Endothelial cell (in vitro differentiated cells): Measurements from ENCODE around the gene TIGD1. TPM values are rescaled to one million over a fixed set of nuclear protein-coding genes. Genes with fewer than 3 reads are reported as not detected.
"Not testable (repeated sequence)": the region's sequence is repeated elsewhere in the genome, so short reads cannot be mapped to it uniquely, and the experiment has no call there.

Experiments used
- DNase-seq: peaks from one replicate; pipeline ENCODE4 v3.0.0; 2021; ENCODE audit warnings: low spot score
- H3K27ac Mint-ChIP-seq: one replicate; pipeline ENCODE4 v1.8.0; 2021; ENCODE audit warnings: mixed read lengths, inconsistent platforms; ENCODE audit not compliant: unreplicated experiment
- H3K27me3 Mint-ChIP-seq: one replicate; pipeline ENCODE4 v1.8.0; 2021; ENCODE audit warnings: mild to moderate bottlenecking, moderate library complexity, mixed read lengths, inconsistent platforms; ENCODE audit not compliant: unreplicated experiment
- H3K36me3 Mint-ChIP-seq: one replicate; pipeline ENCODE4 v1.8.0; 2021; ENCODE audit warnings: mild to moderate bottlenecking, low read depth, mixed read lengths, inconsistent platforms; ENCODE audit not compliant: unreplicated experiment
- H3K4me1 Mint-ChIP-seq: one replicate; pipeline ENCODE4 v1.8.0; 2021; ENCODE audit warnings: mild to moderate bottlenecking, mixed read lengths, inconsistent platforms; ENCODE audit not compliant: unreplicated experiment
- H3K4me3 Mint-ChIP-seq: one replicate; pipeline ENCODE4 v1.8.0; 2021; ENCODE audit warnings: mild to moderate bottlenecking, mixed read lengths, inconsistent platforms; ENCODE audit not compliant: unreplicated experiment
- H3K9me3 Mint-ChIP-seq: one replicate; pipeline ENCODE4 v1.8.0; 2021; ENCODE audit warnings: mixed read lengths, inconsistent platforms; ENCODE audit not compliant: unreplicated experiment
- total RNA-seq: library from RNA; stranded (reverse); fragmentation: NEBNext Ultra II Directional; extraction: Animal tissue kit (Norgen Biotek cat#: 25700); gene quantifications from one replicate; pipeline ENCODE4 v1.2.1, GENCODE V29; 2021; ENCODE audit not compliant: unreplicated experiment
- TF ChIP-seq, protein P1 (sequence below): fragments of 200-600 bp; sonication (generic); IDR thresholded peaks from one replicate; pipeline ENCODE4 v1.5.0; 2021; ENCODE audit warnings: antibody characterized with exemption; ENCODE audit not compliant: unreplicated experiment

Gene TIGD1
- total RNA-seq, 1 donor from 2014 or later: 3.7 TPM

DNA sequence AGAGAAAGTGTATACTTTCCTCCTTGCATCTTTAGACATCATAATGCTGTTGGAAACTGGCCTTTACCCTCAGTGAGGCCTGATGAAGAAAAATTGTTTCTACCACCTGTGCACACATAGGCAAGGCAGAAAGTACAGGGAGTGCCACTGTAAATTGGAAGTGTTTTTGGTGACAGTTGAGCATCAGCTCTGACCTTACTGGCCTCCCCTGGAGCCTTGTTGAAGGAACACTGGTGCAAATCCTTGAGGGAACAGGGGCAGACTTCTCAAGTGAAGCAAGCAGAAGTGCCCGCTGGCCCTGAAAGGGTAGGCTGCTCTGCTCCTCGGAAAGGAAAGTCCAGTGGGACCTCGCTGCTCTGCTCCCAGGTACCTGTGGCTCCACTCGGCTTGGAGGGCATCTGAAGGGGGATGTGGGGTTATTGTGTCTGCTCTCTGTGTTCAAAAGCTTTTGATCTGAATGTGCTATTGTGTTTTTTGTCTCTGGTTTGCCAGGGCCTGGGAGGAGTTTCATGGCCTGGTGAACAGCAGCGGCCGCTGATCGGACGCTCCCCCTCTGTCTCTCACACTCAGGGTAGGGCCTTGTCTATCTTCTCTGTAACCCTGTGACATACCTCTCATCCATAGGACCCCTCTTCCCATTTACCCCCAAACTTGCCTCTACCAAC lies 23.5 kb upstream of the TIGD1 start:
- Mint-ChIP-seq H3K36me3 (peaks cover 22% of the 10 kb centered on the region), H3K4me1 (no peaks in the 10 kb centered on the region), H3K27me3 (peaks cover 4% of the 10 kb centered on the region), H3K9me3 (no peaks in the 10 kb centered on the region), H3K27ac (no peak overlapping the region), H3K4me3 (no peak overlapping the region)
- DNase-seq: no peak
- TF ChIP-seq, protein P1, sequence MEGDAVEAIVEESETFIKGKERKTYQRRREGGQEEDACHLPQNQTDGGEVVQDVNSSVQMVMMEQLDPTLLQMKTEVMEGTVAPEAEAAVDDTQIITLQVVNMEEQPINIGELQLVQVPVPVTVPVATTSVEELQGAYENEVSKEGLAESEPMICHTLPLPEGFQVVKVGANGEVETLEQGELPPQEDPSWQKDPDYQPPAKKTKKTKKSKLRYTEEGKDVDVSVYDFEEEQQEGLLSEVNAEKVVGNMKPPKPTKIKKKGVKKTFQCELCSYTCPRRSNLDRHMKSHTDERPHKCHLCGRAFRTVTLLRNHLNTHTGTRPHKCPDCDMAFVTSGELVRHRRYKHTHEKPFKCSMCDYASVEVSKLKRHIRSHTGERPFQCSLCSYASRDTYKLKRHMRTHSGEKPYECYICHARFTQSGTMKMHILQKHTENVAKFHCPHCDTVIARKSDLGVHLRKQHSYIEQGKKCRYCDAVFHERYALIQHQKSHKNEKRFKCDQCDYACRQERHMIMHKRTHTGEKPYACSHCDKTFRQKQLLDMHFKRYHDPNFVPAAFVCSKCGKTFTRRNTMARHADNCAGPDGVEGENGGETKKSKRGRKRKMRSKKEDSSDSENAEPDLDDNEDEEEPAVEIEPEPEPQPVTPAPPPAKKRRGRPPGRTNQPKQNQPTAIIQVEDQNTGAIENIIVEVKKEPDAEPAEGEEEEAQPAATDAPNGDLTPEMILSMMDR: no peak

DNA sequence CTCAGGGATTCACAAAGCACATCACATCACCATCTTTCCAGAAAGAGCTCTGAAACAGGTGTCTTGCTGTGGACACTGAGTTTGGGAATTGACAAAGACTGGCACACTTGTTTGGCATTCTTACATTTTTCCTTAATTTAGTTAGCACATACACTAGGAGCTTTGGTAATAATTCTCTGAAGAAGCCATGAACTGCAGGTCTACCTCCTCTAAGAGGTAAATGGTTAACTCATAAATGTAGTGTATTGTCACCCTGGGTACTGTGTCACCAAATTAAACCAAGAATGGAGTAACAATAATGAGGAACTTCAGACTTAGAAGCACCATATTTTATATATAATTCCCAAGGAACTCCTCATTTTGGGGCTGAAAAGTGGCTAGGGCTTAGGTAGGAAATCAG lies 22.7 kb upstream of the TIGD1 start:
- Mint-ChIP-seq H3K27ac (no peak overlapping the region), H3K36me3 (peaks cover 30% of the 10 kb centered on the region), H3K27me3 (peaks cover 4% of the 10 kb centered on the region), H3K9me3 (no peaks in the 10 kb centered on the region), H3K4me3 (no peak overlapping the region), H3K4me1 (no peaks in the 10 kb centered on the region)
- TF ChIP-seq, protein P1: no peak
- DNase-seq: no peak

DNA sequence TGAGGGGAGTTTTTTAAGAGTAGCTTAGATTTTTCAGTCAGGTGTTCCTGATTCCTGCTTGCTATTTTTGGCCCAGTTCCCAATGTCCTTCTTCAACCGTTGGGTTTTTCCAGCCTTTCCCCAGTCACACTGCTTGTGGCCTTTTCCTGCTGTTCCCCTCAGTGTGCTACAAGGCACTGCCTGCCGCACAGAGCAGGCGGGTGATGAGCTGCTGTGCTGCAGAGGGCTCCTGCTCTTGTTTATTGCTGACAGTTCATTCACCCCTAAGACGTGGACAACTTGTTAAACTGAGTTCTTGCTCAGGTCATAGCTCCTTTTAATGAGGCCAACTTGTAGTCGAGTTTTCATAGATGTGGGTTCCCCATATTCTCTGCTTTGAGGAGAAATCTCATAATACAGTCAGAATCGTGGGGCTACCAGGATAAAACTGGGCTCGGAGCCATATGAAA lies 20.7 kb upstream of the TIGD1 start:
- H3K27me3 Mint-ChIP-seq: peaks cover 4% of the 10 kb centered on the region
- peaks cover 50% of the 10 kb centered on the region for H3K36me3 Mint-ChIP-seq
- no peak overlapping the region for H3K27ac Mint-ChIP-seq
- H3K9me3 Mint-ChIP-seq: no peaks in the 10 kb centered on the region
- no peak for DNase-seq
- H3K4me1 Mint-ChIP-seq: no peaks in the 10 kb centered on the region
- TF ChIP-seq, protein P1: no peak
- H3K4me3 Mint-ChIP-seq: no peak overlapping the region

DNA sequence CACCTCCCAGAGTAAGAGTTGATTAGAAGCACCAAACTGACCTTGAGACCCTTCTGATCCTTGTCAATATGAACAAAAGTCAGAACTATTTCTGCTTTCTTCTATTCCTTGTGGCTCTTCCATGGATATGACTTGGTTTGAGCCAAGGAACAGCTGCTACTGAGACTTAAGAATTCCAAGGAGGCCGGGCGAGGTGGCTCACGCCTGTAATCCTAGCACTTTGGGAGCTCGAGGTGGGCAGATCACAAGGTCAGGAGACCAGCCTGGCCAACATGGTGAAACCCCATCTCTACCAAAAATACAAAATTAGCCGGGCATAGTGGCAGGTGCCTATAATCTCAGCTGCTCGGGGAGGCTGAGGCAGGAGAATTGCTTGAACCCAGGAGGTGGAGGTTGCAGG lies 20.1 kb upstream of the TIGD1 start:
- H3K27ac Mint-ChIP-seq: not testable (repeated sequence)

DNA sequence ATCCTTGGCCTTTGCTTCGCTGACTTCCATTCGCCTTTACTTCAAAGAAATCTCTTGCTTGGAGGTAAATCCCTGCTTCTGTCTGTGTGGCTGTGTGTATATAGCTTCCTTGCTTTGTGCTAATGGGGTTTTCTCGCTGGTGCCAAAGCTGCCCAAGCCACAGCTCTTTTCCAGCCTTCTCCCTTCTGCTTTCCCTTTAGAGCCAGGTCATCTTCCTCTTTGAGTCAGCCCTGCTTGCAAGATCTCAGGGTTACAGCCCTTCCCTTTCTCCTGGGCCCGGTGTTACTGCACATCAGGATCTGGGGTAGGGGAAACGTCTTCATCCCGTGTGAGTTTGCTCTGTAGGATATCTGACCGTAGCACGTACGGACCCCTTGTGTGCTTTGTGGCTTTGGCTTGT lies 19.2 kb upstream of the TIGD1 start:
- TF ChIP-seq, protein P1: no peak
- Mint-ChIP-seq H3K36me3 (peaks cover 65% of the 10 kb centered on the region), H3K9me3 (no peaks in the 10 kb centered on the region), H3K4me1 (no peaks in the 10 kb centered on the region), H3K27me3 (peaks cover 4% of the 10 kb centered on the region), H3K27ac (no peak overlapping the region), H3K4me3 (peak overlapping the region; percentile 48)
- DNase-seq: no peak

More for the DNA sequence above, 20.1 kb upstream of the TIGD1 start:
- not testable (repeated sequence) for H3K4me3 Mint-ChIP-seq, H3K27me3 Mint-ChIP-seq, H3K9me3 Mint-ChIP-seq, DNase-seq, H3K4me1 Mint-ChIP-seq
- H3K36me3 Mint-ChIP-seq: peaks cover 56% of the 10 kb centered on the region
